Measurements from ENCODE around the gene RAB7B.

RAB7B gene

DNA sequence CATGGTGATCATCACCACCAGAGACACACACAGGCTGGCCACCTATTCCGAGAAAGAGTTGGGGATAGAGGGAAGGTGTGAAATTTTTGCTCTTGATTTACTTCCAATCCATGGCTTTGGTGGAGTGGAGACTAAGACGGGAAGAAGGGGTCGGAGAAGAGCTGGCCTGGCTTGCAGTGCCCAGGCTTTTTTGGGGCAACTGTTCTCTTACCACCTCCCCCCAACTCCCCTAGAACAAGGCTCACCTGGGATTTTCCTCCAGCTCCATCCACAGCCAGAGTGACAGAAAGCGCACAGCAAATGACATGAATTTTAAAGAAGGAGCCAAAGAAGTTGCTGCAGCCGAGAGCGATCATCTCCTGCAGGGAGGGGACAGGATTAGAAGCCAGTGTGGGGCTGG, 75.9 kb downstream of the RAB7B start:
- DNase-seq (ENCODE audit: low spot score), result no peak

Measured in GM03348 (cell line).